Activated T-helper 2 cell treated with anti-CD3 and anti-CD28 coated beads, Interferon-gamma antibody, Interleukin-2, Interleukin-4, amounts not matched to agents 10 μg/mL and 5 μg/mL and 100 μg/mL, durations not matched to agents 14 hours and 24 hours and 36 hours (primary cell): ENCODE data around the gene GH2. TPM values are rescaled to one million over a fixed set of nuclear protein-coding genes. Genes with fewer than 3 reads are reported as not detected.

Experiments
- DNase-seq: peaks from one replicate; pipeline ENCODE4 v3.0.0; 2021; ENCODE audit warnings: low spot score
- H3K27ac Mint-ChIP-seq: one replicate; pipeline ENCODE4 v1.8.0; 2021; ENCODE audit warnings: mixed read lengths
- H3K27me3 Mint-ChIP-seq: one replicate; pipeline ENCODE4 v1.8.0; 2021; ENCODE audit warnings: low read depth, mixed read lengths
- H3K36me3 Mint-ChIP-seq: one replicate; pipeline ENCODE4 v1.8.0; 2021; ENCODE audit warnings: low read depth, mixed read lengths
- H3K4me1 Mint-ChIP-seq: one replicate; pipeline ENCODE4 v1.8.0; 2021; ENCODE audit warnings: low read depth, mixed read lengths
- H3K4me3 Mint-ChIP-seq: one replicate; pipeline ENCODE4 v1.8.0; 2021; ENCODE audit warnings: low read depth, mild to moderate bottlenecking, moderate library complexity, mixed read lengths
- H3K9me3 Mint-ChIP-seq: one replicate; pipeline ENCODE4 v1.8.0; 2021; ENCODE audit warnings: mixed read lengths
- intact Hi-C: fragments of 100-400 bp; cut with micrococcal nuclease; formaldehyde crosslinking; loops from one replicate; pipeline ENCODE4 v1.15.1; 2023
- total RNA-seq: library from RNA; stranded (reverse); gene quantifications from 2 replicates; pipeline ENCODE4 v1.2.3, GENCODE V29; 2022

The GH2 gene
- total RNA-seq, 1 donor from 2014 or later: not detected

- H3K4me1 Mint-ChIP-seq: peaks cover 28% of the 10 kb centered on the region
- H3K27me3 Mint-ChIP-seq: no peaks in the 10 kb centered on the region
- no peaks in the 10 kb centered on the region for H3K9me3 Mint-ChIP-seq
- no peak for DNase-seq
- no peak overlapping the region for H3K27ac Mint-ChIP-seq
- intact Hi-C loops: no loop called here
- peaks cover 51% of the 10 kb centered on the region for H3K36me3 Mint-ChIP-seq
- peak overlapping the region; percentile 26 for H3K4me3 Mint-ChIP-seq
Observed at GRCh38 chr17:63838631-63839171, 43.0 kb downstream of the GH2 start.

- Mint-ChIP-seq H3K36me3 (peaks cover 57% of the 10 kb centered on the region), H3K27ac (peak overlapping the region; percentile 46), H3K4me3 (no peak overlapping the region), H3K4me1 (peaks cover 28% of the 10 kb centered on the region), H3K27me3 (no peaks in the 10 kb centered on the region), H3K9me3 (no peaks in the 10 kb centered on the region)
- no peak for DNase-seq
- intact Hi-C loops: no loop called here
Observed at GRCh38 chr17:63837962-63838600, 43.7 kb downstream of the GH2 start.

- no peak overlapping the region for H3K4me3 Mint-ChIP-seq
- no peak overlapping the region for H3K27ac Mint-ChIP-seq
- intact Hi-C loops: no loop called here
- H3K27me3 Mint-ChIP-seq: no peaks in the 10 kb centered on the region
- no peaks in the 10 kb centered on the region for H3K9me3 Mint-ChIP-seq
- H3K4me1 Mint-ChIP-seq: peaks cover 28% of the 10 kb centered on the region
- no peak for DNase-seq
- H3K36me3 Mint-ChIP-seq: peaks cover 63% of the 10 kb centered on the region
Observed at GRCh38 chr17:63837480-63837879, 44.3 kb downstream of the GH2 start.

GRCh38 chr17:63836811-63837210 lies 44.9 kb downstream of the GH2 start:
- no peak for DNase-seq
- intact Hi-C loops: no loop called here
- H3K27ac Mint-ChIP-seq: no peak overlapping the region
- peaks cover 67% of the 10 kb centered on the region for H3K36me3 Mint-ChIP-seq
- peaks cover 32% of the 10 kb centered on the region for H3K4me1 Mint-ChIP-seq
- H3K4me3 Mint-ChIP-seq: no peak overlapping the region
- no peaks in the 10 kb centered on the region for H3K9me3 Mint-ChIP-seq
- H3K27me3 Mint-ChIP-seq: no peaks in the 10 kb centered on the region

GRCh38 chr17:63835167-63835720 lies 46.5 kb downstream of the GH2 start:
- peaks cover 71% of the 10 kb centered on the region for H3K36me3 Mint-ChIP-seq
- no peak overlapping the region for H3K4me3 Mint-ChIP-seq
- H3K9me3 Mint-ChIP-seq: no peaks in the 10 kb centered on the region
- DNase-seq: no peak
- no peaks in the 10 kb centered on the region for H3K27me3 Mint-ChIP-seq
- H3K4me1 Mint-ChIP-seq: peaks cover 34% of the 10 kb centered on the region
- intact Hi-C loops: no loop called here
- H3K27ac Mint-ChIP-seq: peak overlapping the region; percentile 42

GRCh38 chr17:63834431-63835166 lies 47.1 kb downstream of the GH2 start:
- DNase-seq: peak; percentile 65
- intact Hi-C loops: no loop called here
- peak overlapping the region; percentile 74 for H3K27ac Mint-ChIP-seq
- H3K9me3 Mint-ChIP-seq: no peaks in the 10 kb centered on the region
- peaks cover 37% of the 10 kb centered on the region for H3K4me1 Mint-ChIP-seq
- H3K27me3 Mint-ChIP-seq: no peaks in the 10 kb centered on the region
- H3K4me3 Mint-ChIP-seq: no peak overlapping the region
- peaks cover 77% of the 10 kb centered on the region for H3K36me3 Mint-ChIP-seq

GRCh38 chr17:63833741-63834373 lies 47.9 kb downstream of the GH2 start:
- Mint-ChIP-seq H3K27ac (peak overlapping the region; percentile 11), H3K9me3 (no peaks in the 10 kb centered on the region), H3K27me3 (no peaks in the 10 kb centered on the region), H3K36me3 (peaks cover 84% of the 10 kb centered on the region), H3K4me1 (peaks cover 40% of the 10 kb centered on the region), H3K4me3 (no peak overlapping the region)
- intact Hi-C loops: no loop called here
- DNase-seq: no peak

GRCh38 chr17:63833026-63833740 lies 48.6 kb downstream of the GH2 start:
- Mint-ChIP-seq H3K4me3 (no peak overlapping the region), H3K36me3 (peaks cover 91% of the 10 kb centered on the region), H3K4me1 (peaks cover 45% of the 10 kb centered on the region), H3K27me3 (no peaks in the 10 kb centered on the region), H3K27ac (no peak overlapping the region), H3K9me3 (no peaks in the 10 kb centered on the region)
- intact Hi-C loops: no loop called here
- no peak for DNase-seq

GRCh38 chr17:63832455-63832854 lies 49.3 kb downstream of the GH2 start:
- intact Hi-C loops: no loop called here
- H3K36me3 Mint-ChIP-seq: peaks cover 93% of the 10 kb centered on the region
- no peaks in the 10 kb centered on the region for H3K27me3 Mint-ChIP-seq
- no peak overlapping the region for H3K27ac Mint-ChIP-seq
- H3K4me1 Mint-ChIP-seq: peaks cover 48% of the 10 kb centered on the region
- no peak overlapping the region for H3K4me3 Mint-ChIP-seq
- no peak for DNase-seq
- H3K9me3 Mint-ChIP-seq: no peaks in the 10 kb centered on the region

- Mint-ChIP-seq H3K27me3 (no peaks in the 10 kb centered on the region), H3K4me1 (peaks cover 48% of the 10 kb centered on the region), H3K36me3 (peaks cover 94% of the 10 kb centered on the region), H3K9me3 (no peaks in the 10 kb centered on the region), H3K27ac (peak overlapping the region; percentile 33), H3K4me3 (no peak overlapping the region)
- intact Hi-C loops: no loop called here
- no peak for DNase-seq
Observed at GRCh38 chr17:63832014-63832413, 49.7 kb downstream of the GH2 start.

- intact Hi-C loops: no loop called here
- Mint-ChIP-seq H3K4me1 (peaks cover 46% of the 10 kb centered on the region), H3K36me3 (peaks cover 94% of the 10 kb centered on the region), H3K4me3 (no peak overlapping the region), H3K27me3 (no peaks in the 10 kb centered on the region), H3K27ac (peak overlapping the region; percentile 62), H3K9me3 (no peaks in the 10 kb centered on the region)
- no peak for DNase-seq
Observed at GRCh38 chr17:63831505-63831904, 50.2 kb downstream of the GH2 start.

GRCh38 chr17:63830904-63831491 lies 50.7 kb downstream of the GH2 start:
- H3K27me3 Mint-ChIP-seq: no peaks in the 10 kb centered on the region
- intact Hi-C loops: no loop called here
- peak overlapping the region; percentile 62 for H3K27ac Mint-ChIP-seq
- peaks cover 50% of the 10 kb centered on the region for H3K4me1 Mint-ChIP-seq
- H3K36me3 Mint-ChIP-seq: peaks cover 98% of the 10 kb centered on the region
- H3K4me3 Mint-ChIP-seq: no peak overlapping the region
- H3K9me3 Mint-ChIP-seq: no peaks in the 10 kb centered on the region
- no peak for DNase-seq
